Measurements from ENCODE around the gene ICE2.

GRCh38 chr15:60389261-60390077, 89.5 kb downstream of the ICE2 start:
- no peak for TF ChIP-seq POLR2AphosphoS5 (IDR thresholded peaks at IDR 0.05; ENCODE audit: insufficient read depth in 1 of 2, low read depth in 1 of 2)
- no peak for TF ChIP-seq CTCF (IDR thresholded peaks at IDR 0.05)
